HepG2 (cell line): ENCODE data around the gene PNKD. TPM values are rescaled to one million over a fixed set of nuclear protein-coding genes. Genes with fewer than 3 reads are reported as not detected.

Experiments used
- ATRX ChIP-seq: sonication (generic); formaldehyde crosslinking; IDR thresholded peaks from 2 replicates; pipeline ENCODE4 v1.4.0; 2020; ENCODE audit warnings: missing genetic modification reagents, borderline replicate concordance
- CREB1 ChIP-seq, 2 experiments: fragments of 450-650 bp in 1 of 2; IDR thresholded peaks; 2 replicates each; pipeline ENCODE4 v1.6.1; 2016 to 2017; ENCODE audit warnings: control low read depth in 1 of 2, mild to moderate bottlenecking in 1 of 2, missing compliant biosample characterization in 1 of 2, missing genetic modification characterization in 1 of 2
- ERF ChIP-seq: IDR thresholded peaks from 2 replicates; pipeline ENCODE4 v1.6.1; 2018; ENCODE audit warnings: missing biosample characterization, missing genetic modification reagents
- KLF13 ChIP-seq: sonication (generic); formaldehyde crosslinking; IDR thresholded peaks from 2 replicates; pipeline ENCODE4 v1.4.0; 2020; ENCODE audit warnings: mild to moderate bottlenecking, missing genetic modification reagents
- NCOA5 ChIP-seq: sonication (generic); formaldehyde crosslinking; IDR thresholded peaks from 2 replicates; pipeline ENCODE4 v1.4.0; 2020; ENCODE audit warnings: missing genetic modification reagents
- SCMH1 ChIP-seq: sonication (generic); formaldehyde crosslinking; IDR thresholded peaks from 2 replicates; pipeline ENCODE4 v1.9.0; 2021; ENCODE audit warnings: missing genetic modification reagents, mild to moderate bottlenecking, borderline replicate concordance
- SIX4 ChIP-seq: sonication (generic); formaldehyde crosslinking; IDR thresholded peaks from 2 replicates; pipeline ENCODE4 v1.4.0; 2020; ENCODE audit warnings: missing genetic modification reagents
- U2AF1 ChIP-seq: fragments of 200-400 bp; formaldehyde crosslinking; optimal IDR thresholded peaks from 2 replicates; pipeline ENCODE3; 2017; ENCODE audit warnings: mild to moderate bottlenecking, low read depth, low read length
- XRCC5 ChIP-seq: fragments of 200-400 bp; formaldehyde crosslinking; optimal IDR thresholded peaks from 2 replicates; pipeline ENCODE3; 2017; ENCODE audit warnings: mild to moderate bottlenecking, low read length
- ZBTB43 ChIP-seq: sonication (generic); formaldehyde crosslinking; conservative IDR thresholded peaks from 2 replicates; pipeline ENCODE4 v1.4.0; 2020; ENCODE audit warnings: missing genetic modification reagents
- ZFP41 ChIP-seq: sonication (generic); formaldehyde crosslinking; IDR thresholded peaks from 2 replicates; pipeline ENCODE4 v1.4.0; 2020; ENCODE audit warnings: mild to moderate bottlenecking, missing genetic modification reagents, borderline replicate concordance
- ZFP62 ChIP-seq: sonication (generic); formaldehyde crosslinking; IDR thresholded peaks from 2 replicates; pipeline ENCODE4 v1.4.0; 2020; ENCODE audit warnings: missing genetic modification reagents
- ZNF337 ChIP-seq: sonication (generic); formaldehyde crosslinking; IDR thresholded peaks from 2 replicates; pipeline ENCODE4 v1.5.1; 2020; ENCODE audit warnings: missing genetic modification reagents, low read depth, mild to moderate bottlenecking, borderline replicate concordance
- ZNF574 ChIP-seq: sonication (generic); formaldehyde crosslinking; IDR thresholded peaks from 2 replicates; pipeline ENCODE4 v1.4.0; 2020; ENCODE audit warnings: missing genetic modification reagents
- ZNF607 ChIP-seq: sonication (generic); formaldehyde crosslinking; IDR thresholded peaks from 2 replicates; pipeline ENCODE4 v1.5.1; 2020; ENCODE audit warnings: missing genetic modification reagents, mild to moderate bottlenecking, borderline replicate concordance
- ZNF687 ChIP-seq: sonication (generic); formaldehyde crosslinking; IDR thresholded peaks from 2 replicates; pipeline ENCODE4 v1.5.1; 2020; ENCODE audit warnings: mild to moderate bottlenecking, missing genetic modification reagents, moderate library complexity
- ZSCAN30 ChIP-seq: sonication (generic); formaldehyde crosslinking; IDR thresholded peaks from 2 replicates; pipeline ENCODE4 v1.5.0; 2020; ENCODE audit warnings: mild to moderate bottlenecking, missing genetic modification reagents
- polyA plus RNA-seq, 8 experiments: library from polyadenylated mRNA; depleted of rRNA in 3 of 8; stranded (reverse) in 7 of 8; unstranded in 1 of 8; fragments of >200 nt; fragmentation: Illumina TruSeq in 4 of 8; extraction: Trizol in 4 of 8; gene quantifications; 2 replicates each; pipeline versions ENCODE4 v1.2.1 to v1.2.3, GENCODE V29; 2011 to 2016; ENCODE audit warnings: low read depth in 4 of 8, missing spikeins in 1 of 8, mixed read lengths in 1 of 8; ENCODE audit not compliant: insufficient read depth in 1 of 8
- total RNA-seq, 5 experiments: library from RNA; depleted of rRNA; stranded (reverse); fragments of >200 nt; fragmentation: Illumina TruSeq; extraction: Trizol; gene quantifications; 2 replicates each; pipeline ENCODE4 v1.2.3, GENCODE V29; 2016; ENCODE audit warnings: low read depth in 1 of 5
- TF ChIP-seq, protein P1 (sequence below): sonication (generic); formaldehyde crosslinking; IDR thresholded peaks from 2 replicates; pipeline ENCODE4 v1.5.0; 2020; ENCODE audit warnings: missing genetic modification reagents

PNKD gene
- total and polyA plus RNA-seq, 2 of the 13 experiments (the other 11 are each of a cell fraction or from before 2014, with no cell fraction given), result 55.9 to 80.4 TPM

- TF ChIP-seq ZSCAN30 (CRISPR knock-in tag) (0 out of 2 replicates have a peak, but pooled peaks have one; percentile 19), ERF (CRISPR knock-in tag) (peak; percentile 99), U2AF1 (no peak), ATRX (no peak), ZNF574 (CRISPR knock-in tag) (peak; percentile 92), KLF13 (CRISPR knock-in tag) (no peak; the same call in 1 of the 2 replicates), ZNF687 (CRISPR knock-in tag) (peak; percentile 90), XRCC5 (peak; percentile 91), NCOA5 (no peak), SCMH1 (CRISPR knock-in tag) (no peak), CREB1 (IDR thresholded peaks at IDR 0.05) (peak; percentile 66), CREB1 (CRISPR knock-in tag; IDR thresholded peaks at IDR 0.05) (no peak), SIX4 (peak; percentile 57; the same call in 1 of the 2 replicates), ZFP41 (no peak; the same call in 1 of the 2 replicates), ZFP62 (CRISPR knock-in tag) (0 out of 2 replicates have a peak, but pooled peaks have one; percentile 63), ZNF337 (CRISPR knock-in tag) (0 out of 2 replicates have a peak, but pooled peaks have one; percentile 17), ZBTB43 (CRISPR knock-in tag) (peak; percentile 87), ZNF607 (peak; percentile 96)
- TF ChIP-seq, protein P1, sequence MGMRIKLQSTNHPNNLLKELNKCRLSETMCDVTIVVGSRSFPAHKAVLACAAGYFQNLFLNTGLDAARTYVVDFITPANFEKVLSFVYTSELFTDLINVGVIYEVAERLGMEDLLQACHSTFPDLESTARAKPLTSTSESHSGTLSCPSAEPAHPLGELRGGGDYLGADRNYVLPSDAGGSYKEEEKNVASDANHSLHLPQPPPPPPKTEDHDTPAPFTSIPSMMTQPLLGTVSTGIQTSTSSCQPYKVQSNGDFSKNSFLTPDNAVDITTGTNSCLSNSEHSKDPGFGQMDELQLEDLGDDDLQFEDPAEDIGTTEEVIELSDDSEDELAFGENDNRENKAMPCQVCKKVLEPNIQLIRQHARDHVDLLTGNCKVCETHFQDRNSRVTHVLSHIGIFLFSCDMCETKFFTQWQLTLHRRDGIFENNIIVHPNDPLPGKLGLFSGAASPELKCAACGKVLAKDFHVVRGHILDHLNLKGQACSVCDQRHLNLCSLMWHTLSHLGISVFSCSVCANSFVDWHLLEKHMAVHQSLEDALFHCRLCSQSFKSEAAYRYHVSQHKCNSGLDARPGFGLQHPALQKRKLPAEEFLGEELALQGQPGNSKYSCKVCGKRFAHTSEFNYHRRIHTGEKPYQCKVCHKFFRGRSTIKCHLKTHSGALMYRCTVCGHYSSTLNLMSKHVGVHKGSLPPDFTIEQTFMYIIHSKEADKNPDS (CRISPR knock-in tag), result 0 out of 2 replicates have a peak, but pooled peaks have one; percentile 34
Measured at GRCh38 chr2:218395826-218396687, 125.7 kb downstream of the PNKD start (continued).
